Heart left ventricle (tissue), 13 donors: ENCODE measurements around the gene SLC13A3.

Experiments used
- CTCF ChIP-seq, 12 donors: fragments of 200-600 bp; sonication (generic) in 4 of 12; IDR thresholded peaks; one replicate each; pipeline versions ENCODE4 v1.5.0 to v1.8.0; 2018 to 2022; ENCODE audit warnings: antibody characterized with exemption in 12 of 12, mild to moderate bottlenecking in 5 of 12
- POLR2A ChIP-seq, 2 donors: fragments of 450-650 bp; IDR thresholded peaks; one replicate each; pipeline ENCODE4 v1.6.1; 2017; ENCODE audit warnings: antibody characterized with exemption in 2 of 2, mild to moderate bottlenecking in 2 of 2, moderate library complexity in 2 of 2
- donor health status: ischemic (EF 13 %, LVEDD 7.1; RV severe dilation, severe dysfunction).
- donor health status: DM: no; HTN: yes; CAD: no.
- donor health status: DM: no; HTN: no; CAD: no.
- donor health status: ischemic (EF 25% LVEDD 6.9; RV normal size, moderate dysfunction).
- donor health status: ischemic (EF 25% LVEDD 5.7; RV mildly dilated, moderate dysfunction).
- donor health status: ischemic (EF 35%, LVEDD 5.7; RV mildly dilated, moderate dysfunction).
- donor health status: nonischemic (EF 11% LVEDD 7.7; RV severe dilation, severe dysfunction).
- donor health status: DM: yes; HTN: yes; CAD: no.
- donor health status: PGD.
- donor health status: ischemic (EF 29% LVEDD 5.4; RV normal size, mild dysfunction).
- donor health status: nonischemic (EF 23%, LVEDD 6.1; RV moderate dilation, normal function).

DNA sequence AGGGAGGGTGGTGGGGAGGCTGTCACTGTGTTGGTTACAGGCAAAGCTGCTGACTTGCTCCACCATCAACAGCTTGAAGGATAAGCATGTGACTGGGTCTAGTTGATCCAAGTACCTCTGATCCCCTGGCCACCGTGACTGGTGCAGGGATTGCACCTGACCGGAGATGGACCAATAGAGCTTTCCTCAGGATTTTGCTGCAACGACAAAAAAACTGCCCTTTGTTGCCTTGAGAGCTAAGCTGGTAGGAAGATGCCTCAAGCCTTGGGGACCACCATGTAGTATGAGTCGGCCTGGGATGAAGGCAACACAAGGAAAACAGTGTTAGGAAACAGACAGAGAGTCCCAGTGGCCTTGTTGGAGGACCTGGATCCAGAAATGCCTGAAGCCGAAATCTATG lies 102.6 kb downstream of the SLC13A3 start:
- no peak for TF ChIP-seq CTCF (IDR thresholded peaks at IDR 0.05)
- no peak for TF ChIP-seq POLR2A (IDR thresholded peaks at IDR 0.05)
